Measurements from ENCODE around the gene POLD1. TPM values are rescaled to one million over a fixed set of nuclear protein-coding genes. Genes with fewer than 3 reads are reported as not detected.

Gene POLD1
- total and polyA plus RNA-seq, 4 donors, result 5.4 to 27.7 (median 20.1) TPM

- WGBS, 2 donors, result 15 to 21% methylated on average over 13 of the region's 13 CpGs
- Histone ChIP-seq H3K4me1 (ENCODE audit: control insufficient read depth in 1 of 2, insufficient read depth in 2 of 2, low read length in 2 of 2) (no peaks in the 10 kb centered on the region), H3K27ac (ENCODE audit: low read depth in 1 of 2, low read length in 2 of 2) (no peak overlapping the region), H3K36me3 (ENCODE audit: control insufficient read depth in 1 of 2, insufficient read depth in 2 of 2, low read length in 1 of 2) (no peaks in the 10 kb centered on the region), H3K27me3 (ENCODE audit: control insufficient read depth in 1 of 2, insufficient read depth in 2 of 2, low read length in 1 of 2) (no peaks in the 10 kb centered on the region), H3K9me3 (ENCODE audit: control insufficient read depth, low read length) (no peaks in the 10 kb centered on the region), H3K4me3 (ENCODE audit: low read length in 2 of 2) (no peak overlapping the region)
- intact Hi-C loops (cut with DNase I), result loop anchor here in 1 of 2 donors (5.0 kb wide), 1 partner anchor 98 kb away; no protein-coding TSS in a partner anchor
- DNase-seq (no peak), ATAC-seq (ENCODE audit: low FRiP score) (no peak)
These were observed 76.1 kb downstream of the POLD1 start for GRCh38 chr19:50460161-50460765.

DNA sequence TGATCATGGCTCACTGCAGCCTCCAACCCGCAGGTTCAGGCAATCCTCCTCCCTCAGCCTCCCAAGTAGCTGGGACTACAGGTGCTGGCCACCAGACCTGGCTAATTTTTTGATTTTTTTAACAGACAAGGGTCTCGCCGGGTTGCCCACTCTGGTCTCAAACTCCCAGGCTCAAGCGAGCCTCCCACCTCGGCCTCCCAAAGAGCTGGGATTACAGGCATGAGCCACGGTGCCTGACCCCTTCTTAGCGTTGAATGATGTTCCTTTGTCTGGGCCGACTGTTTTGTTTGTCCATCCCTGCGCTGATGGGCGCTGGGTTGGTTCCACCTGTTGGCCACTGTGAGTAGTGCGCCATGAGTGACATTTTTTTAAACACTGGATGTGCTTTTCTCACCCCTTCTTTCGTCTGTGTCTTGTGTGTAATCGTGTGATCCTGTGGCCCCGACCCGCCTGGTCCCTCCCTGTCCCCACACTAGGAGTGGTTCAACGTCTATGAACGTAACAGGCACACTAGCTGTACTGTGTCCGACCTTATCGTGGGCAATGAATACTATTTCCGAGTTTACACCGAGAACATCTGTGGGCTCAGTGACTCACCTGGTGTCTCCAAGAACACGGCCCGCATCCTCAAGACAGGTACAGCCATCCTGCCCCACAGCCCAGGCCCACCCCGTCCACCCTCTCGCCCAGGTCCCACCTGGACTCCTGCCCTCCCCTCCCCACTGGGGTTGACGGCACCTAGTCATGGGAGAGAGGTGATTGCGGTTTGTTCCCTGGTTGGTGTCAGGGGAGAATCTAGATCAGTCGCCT, 77.1 kb downstream of the POLD1 start:
- intact Hi-C loops (cut with DNase I), result loop anchor here in 1 of 2 donors (5.0 kb wide), 1 partner anchor 99 kb away; no protein-coding TSS in a partner anchor
- H3K9me3 ChIP-seq (ENCODE audit: control insufficient read depth, low read length), result no peaks in the 10 kb centered on the region
- no peaks in the 10 kb centered on the region for H3K36me3 ChIP-seq (ENCODE audit: control insufficient read depth in 1 of 2, insufficient read depth in 2 of 2, low read length in 1 of 2)
- H3K27ac ChIP-seq (ENCODE audit: low read depth in 1 of 2, low read length in 2 of 2), result no peak overlapping the region
- no peak overlapping the region for H3K4me3 ChIP-seq (ENCODE audit: low read length in 2 of 2)
- H3K4me1 ChIP-seq (ENCODE audit: control insufficient read depth in 1 of 2, insufficient read depth in 2 of 2, low read length in 2 of 2), result no peaks in the 10 kb centered on the region
- WGBS, 2 donors, result 34 to 37% methylated on average over 28 of the region's 28 CpGs
- DNase-seq (no peak), ATAC-seq (ENCODE audit: low FRiP score) (no peak)
- H3K27me3 ChIP-seq (ENCODE audit: control insufficient read depth in 1 of 2, insufficient read depth in 2 of 2, low read length in 1 of 2), result no peaks in the 10 kb centered on the region

- Histone ChIP-seq H3K27me3 (ENCODE audit: control insufficient read depth in 1 of 2, insufficient read depth in 2 of 2, low read length in 1 of 2) (no peaks in the 10 kb centered on the region), H3K4me1 (ENCODE audit: control insufficient read depth in 1 of 2, insufficient read depth in 2 of 2, low read length in 2 of 2) (no peaks in the 10 kb centered on the region), H3K9me3 (ENCODE audit: control insufficient read depth, low read length) (no peaks in the 10 kb centered on the region), H3K4me3 (ENCODE audit: low read length in 2 of 2) (no peak overlapping the region), H3K27ac (ENCODE audit: low read depth in 1 of 2, low read length in 2 of 2) (no peak overlapping the region), H3K36me3 (ENCODE audit: control insufficient read depth in 1 of 2, insufficient read depth in 2 of 2, low read length in 1 of 2) (no peaks in the 10 kb centered on the region)
- ATAC-seq (ENCODE audit: low FRiP score), result no peak
- DNase-seq, result no peak
- intact Hi-C loops (cut with DNase I), result loop anchor here in 1 of 2 donors (5.0 kb wide), 1 partner anchor 101 kb away; no protein-coding TSS in a partner anchor
- WGBS, 2 donors, result 75% methylated on average over 7 of the region's 7 CpGs
These were observed 78.8 kb downstream of the POLD1 start for GRCh38 chr19:50462970-50463369.

DNA sequence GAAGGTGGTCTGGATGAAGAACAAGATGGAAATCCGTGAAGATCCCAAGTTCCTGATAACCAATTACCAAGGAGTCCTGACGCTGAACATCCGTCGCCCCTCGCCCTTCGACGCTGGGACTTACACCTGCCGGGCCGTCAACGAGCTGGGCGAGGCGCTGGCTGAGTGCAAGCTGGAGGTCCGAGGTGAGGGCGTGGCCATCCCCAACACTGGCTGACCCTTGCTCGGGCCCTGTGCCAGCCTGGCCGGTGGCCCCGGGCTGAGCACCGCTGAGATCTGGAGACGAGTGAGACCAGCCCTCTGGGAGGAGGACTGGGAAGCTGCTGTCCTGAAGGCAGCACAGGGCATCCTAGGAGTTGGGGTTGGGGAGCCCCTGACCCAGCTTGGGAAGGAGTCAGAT, 80.2 kb downstream of the POLD1 start:
- intact Hi-C loops (cut with DNase I), result loop anchor here in 1 of 2 donors (5.0 kb wide), 1 partner anchor 102 kb away; no protein-coding TSS in a partner anchor

GRCh38 chr19:50465000-50465399, 80.9 kb downstream of the POLD1 start:
- Histone ChIP-seq H3K4me3 (ENCODE audit: low read length in 2 of 2) (no peak overlapping the region), H3K4me1 (ENCODE audit: control insufficient read depth in 1 of 2, insufficient read depth in 2 of 2, low read length in 2 of 2) (no peaks in the 10 kb centered on the region), H3K27me3 (ENCODE audit: control insufficient read depth in 1 of 2, insufficient read depth in 2 of 2, low read length in 1 of 2) (no peaks in the 10 kb centered on the region), H3K36me3 (ENCODE audit: control insufficient read depth in 1 of 2, insufficient read depth in 2 of 2, low read length in 1 of 2) (no peaks in the 10 kb centered on the region), H3K27ac (ENCODE audit: low read depth in 1 of 2, low read length in 2 of 2) (no peak overlapping the region), H3K9me3 (ENCODE audit: control insufficient read depth, low read length) (no peaks in the 10 kb centered on the region)
- intact Hi-C loops (cut with DNase I), result loop anchor here in 1 of 2 donors (5.0 kb wide), 1 partner anchor 103 kb away; no protein-coding TSS in a partner anchor
- WGBS, 2 donors, result 76 to 79% methylated on average over 13 of the region's 13 CpGs
- DNase-seq, result no peak
- no peak for ATAC-seq (ENCODE audit: low FRiP score)

More for the DNA sequence above, 80.2 kb downstream of the POLD1 start:
- WGBS, 2 donors, result 80 to 82% methylated on average over 19 of the region's 19 CpGs
- no peaks in the 10 kb centered on the region for H3K9me3 ChIP-seq (ENCODE audit: control insufficient read depth, low read length)
- H3K27ac ChIP-seq (ENCODE audit: low read depth in 1 of 2, low read length in 2 of 2), result no peak overlapping the region
- ATAC-seq (ENCODE audit: low FRiP score) (no peak), DNase-seq (no peak)
- no peaks in the 10 kb centered on the region for H3K27me3 ChIP-seq (ENCODE audit: control insufficient read depth in 1 of 2, insufficient read depth in 2 of 2, low read length in 1 of 2)
- H3K36me3 ChIP-seq (ENCODE audit: control insufficient read depth in 1 of 2, insufficient read depth in 2 of 2, low read length in 1 of 2), result no peaks in the 10 kb centered on the region
- H3K4me1 ChIP-seq (ENCODE audit: control insufficient read depth in 1 of 2, insufficient read depth in 2 of 2, low read length in 2 of 2), result no peaks in the 10 kb centered on the region
- no peak overlapping the region for H3K4me3 ChIP-seq (ENCODE audit: low read length in 2 of 2)

DNA sequence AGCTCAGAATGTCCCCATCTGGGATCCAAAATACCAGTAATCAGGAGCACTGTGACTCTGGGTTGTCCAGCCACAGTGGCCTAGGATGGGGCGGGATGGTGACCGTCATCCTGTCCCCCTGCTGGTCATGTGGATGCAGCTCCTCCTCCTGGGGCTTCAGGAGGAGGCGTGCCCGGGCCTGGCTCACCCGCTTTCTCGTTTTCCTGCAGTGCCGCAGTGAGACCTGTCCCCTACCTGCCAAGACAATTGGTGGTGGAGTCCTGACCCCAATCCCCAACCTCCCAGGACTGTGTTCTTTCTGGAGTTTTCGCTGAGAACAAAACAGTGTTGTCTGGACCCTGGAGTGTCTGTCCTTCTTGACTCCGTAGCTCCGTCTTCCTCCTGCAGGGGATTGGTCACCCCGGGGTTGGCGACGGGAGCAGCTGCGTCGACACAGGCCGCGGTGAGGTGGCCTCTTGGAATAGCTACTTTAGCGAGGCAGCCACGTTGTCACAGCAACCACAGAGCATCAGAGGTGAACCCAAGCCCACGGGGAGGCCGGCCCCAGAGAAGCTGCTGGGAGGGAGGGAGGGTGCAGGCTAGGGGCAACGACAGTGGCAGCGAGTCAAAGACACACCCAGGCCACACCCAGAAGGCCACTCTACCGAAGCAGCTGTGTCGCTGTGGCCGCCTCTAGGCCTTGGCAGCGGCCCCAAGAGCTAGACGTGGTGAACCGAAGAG, 82.0 kb downstream of the POLD1 start:
- Histone ChIP-seq H3K27me3 (ENCODE audit: control insufficient read depth in 1 of 2, insufficient read depth in 2 of 2, low read length in 1 of 2) (no peaks in the 10 kb centered on the region), H3K36me3 (ENCODE audit: control insufficient read depth in 1 of 2, insufficient read depth in 2 of 2, low read length in 1 of 2) (no peaks in the 10 kb centered on the region), H3K4me1 (ENCODE audit: control insufficient read depth in 1 of 2, insufficient read depth in 2 of 2, low read length in 2 of 2) (no peaks in the 10 kb centered on the region), H3K27ac (ENCODE audit: low read depth in 1 of 2, low read length in 2 of 2) (no peak overlapping the region), H3K9me3 (ENCODE audit: control insufficient read depth, low read length) (no peaks in the 10 kb centered on the region), H3K4me3 (ENCODE audit: low read length in 2 of 2) (no peak overlapping the region)
- intact Hi-C loops (cut with DNase I), result no loop called here
- ATAC-seq (ENCODE audit: low FRiP score), result no peak
- 48 to 53% methylated on average over 29 of the region's 29 CpGs for WGBS, 2 donors
- DNase-seq, result no peak

DNA sequence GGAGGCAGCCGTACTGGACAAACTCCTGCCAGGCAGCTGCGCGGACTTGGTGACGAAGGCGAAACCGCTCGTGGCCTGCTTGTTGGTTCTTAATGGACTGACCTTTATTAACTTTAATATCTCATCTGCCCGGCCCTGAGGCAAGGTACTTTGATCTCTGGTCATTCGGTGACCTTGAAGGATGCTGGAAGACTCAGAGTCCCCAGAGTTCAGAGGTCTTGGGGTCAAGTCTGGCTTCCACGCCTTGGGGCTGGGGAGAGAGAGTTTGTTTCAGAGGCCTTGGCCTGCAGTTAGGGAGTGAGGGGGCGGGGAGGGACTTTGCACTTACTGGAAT, 82.5 kb downstream of the POLD1 start:
- no peaks in the 10 kb centered on the region for H3K9me3 ChIP-seq (ENCODE audit: control insufficient read depth, low read length)
- H3K27ac ChIP-seq (ENCODE audit: low read depth in 1 of 2, low read length in 2 of 2), result no peak overlapping the region
- DNase-seq (no peak), ATAC-seq (ENCODE audit: low FRiP score) (no peak)
- no peaks in the 10 kb centered on the region for H3K4me1 ChIP-seq (ENCODE audit: control insufficient read depth in 1 of 2, insufficient read depth in 2 of 2, low read length in 2 of 2)
- H3K36me3 ChIP-seq (ENCODE audit: control insufficient read depth in 1 of 2, insufficient read depth in 2 of 2, low read length in 1 of 2), result no peaks in the 10 kb centered on the region
- intact Hi-C loops (cut with DNase I), result no loop called here
- H3K27me3 ChIP-seq (ENCODE audit: control insufficient read depth in 1 of 2, insufficient read depth in 2 of 2, low read length in 1 of 2), result no peaks in the 10 kb centered on the region
- 82 to 85% methylated on average over 11 of the region's 11 CpGs for WGBS, 2 donors
- H3K4me3 ChIP-seq (ENCODE audit: low read length in 2 of 2), result no peak overlapping the region

GRCh38 chr19:50467566-50467965, 83.4 kb downstream of the POLD1 start:
- H3K27me3 ChIP-seq (ENCODE audit: control insufficient read depth in 1 of 2, insufficient read depth in 2 of 2, low read length in 1 of 2), result no peaks in the 10 kb centered on the region
- intact Hi-C loops (cut with DNase I), result no loop called here
- H3K36me3 ChIP-seq (ENCODE audit: control insufficient read depth in 1 of 2, insufficient read depth in 2 of 2, low read length in 1 of 2), result no peaks in the 10 kb centered on the region
- ATAC-seq (ENCODE audit: low FRiP score) (no peak), DNase-seq (no peak)
- no peak overlapping the region for H3K27ac ChIP-seq (ENCODE audit: low read depth in 1 of 2, low read length in 2 of 2)
- H3K9me3 ChIP-seq (ENCODE audit: control insufficient read depth, low read length), result no peaks in the 10 kb centered on the region
- H3K4me3 ChIP-seq (ENCODE audit: low read length in 2 of 2), result no peak overlapping the region
- H3K4me1 ChIP-seq (ENCODE audit: control insufficient read depth in 1 of 2, insufficient read depth in 2 of 2, low read length in 2 of 2), result no peaks in the 10 kb centered on the region
- 83 to 89% methylated on average over 18 of the region's 18 CpGs for WGBS, 2 donors

Measured in aorta (tissue), 5 donors.